GM21723 (cell line): Measurements from ENCODE around the gene RBP2.
"Not testable (repeated sequence)": the region's sequence is repeated elsewhere in the genome, so short reads cannot be mapped to it uniquely, and the experiment has no call there.

Source experiments
- ATAC-seq: cut with Tn5 transposase; IDR thresholded peaks from one replicate; pipeline ENCODE4 v1.9.1; 2021; ENCODE audit warnings: mild to moderate bottlenecking, moderate library complexity; ENCODE audit not compliant: unreplicated experiment

RBP2 gene

DNA sequence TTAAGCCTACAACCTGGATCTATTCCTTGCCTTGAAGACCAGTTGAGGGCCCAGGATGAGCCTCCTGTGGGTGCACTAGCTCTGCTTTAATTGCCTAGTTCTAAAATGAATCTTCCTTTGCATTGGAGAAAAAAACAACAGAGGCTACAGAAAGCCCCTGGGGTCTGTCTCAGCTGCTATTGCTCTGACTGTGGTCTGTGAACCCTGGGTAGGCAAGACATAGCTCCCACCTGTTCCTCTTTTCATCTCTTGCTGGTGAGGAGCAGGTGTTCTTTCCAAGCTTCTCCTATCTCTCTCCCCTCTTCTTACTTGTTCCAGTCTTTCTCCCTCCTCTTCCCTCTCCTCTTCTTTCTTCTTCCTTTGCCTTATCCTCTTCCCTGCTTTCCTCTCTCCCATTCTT is 28.8 kb downstream of the RBP2 start:
- no peak for ATAC-seq

DNA sequence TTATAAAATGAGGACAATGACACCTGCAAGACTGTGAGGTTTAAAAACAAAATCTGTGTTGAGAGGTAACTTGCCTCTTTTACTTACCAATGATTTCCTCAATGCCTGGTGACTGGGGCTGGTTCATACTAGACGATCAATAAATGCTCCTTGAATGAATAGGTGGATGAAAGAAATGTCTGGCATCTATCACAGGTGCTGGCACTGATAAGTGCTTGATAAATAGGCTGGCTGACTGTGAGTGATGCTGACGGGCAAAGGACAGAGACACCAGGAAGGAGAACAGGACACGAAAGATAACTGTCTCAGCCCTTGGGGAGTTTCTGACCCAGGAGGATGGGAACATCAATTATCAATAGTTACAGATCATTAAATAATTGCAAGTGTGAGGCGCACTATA is 31.9 kb downstream of the RBP2 start:
- ATAC-seq, result no peak

- ATAC-seq, result no peak
These were observed 33.1 kb downstream of the RBP2 start for GRCh38 chr3:139443186-139443585.

- ATAC-seq, result no peak
These were observed 34.7 kb downstream of the RBP2 start for GRCh38 chr3:139441656-139442055.

GRCh38 chr3:139440639-139441556 is 35.4 kb downstream of the RBP2 start:
- ATAC-seq, result no peak

DNA sequence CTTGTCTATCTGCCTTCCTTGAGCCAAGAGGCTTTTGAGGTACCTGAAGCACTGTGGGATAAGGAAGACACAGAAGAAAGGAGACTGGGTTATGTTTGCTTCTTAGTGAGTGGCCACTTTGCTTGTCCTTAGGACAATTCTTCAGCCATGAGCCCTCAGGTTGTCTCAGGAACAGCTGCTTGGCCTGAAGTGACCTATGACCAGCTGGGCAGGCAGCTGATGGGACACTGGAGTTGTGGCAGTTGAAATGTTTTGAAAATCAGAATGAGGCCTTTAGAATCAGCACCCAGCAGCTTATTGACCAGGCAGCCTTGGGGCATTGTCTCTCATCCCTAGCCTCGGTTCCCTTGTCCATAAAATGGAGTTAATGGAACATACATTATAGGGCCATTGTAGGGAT is 37.0 kb downstream of the RBP2 start:
- no peak for ATAC-seq

DNA sequence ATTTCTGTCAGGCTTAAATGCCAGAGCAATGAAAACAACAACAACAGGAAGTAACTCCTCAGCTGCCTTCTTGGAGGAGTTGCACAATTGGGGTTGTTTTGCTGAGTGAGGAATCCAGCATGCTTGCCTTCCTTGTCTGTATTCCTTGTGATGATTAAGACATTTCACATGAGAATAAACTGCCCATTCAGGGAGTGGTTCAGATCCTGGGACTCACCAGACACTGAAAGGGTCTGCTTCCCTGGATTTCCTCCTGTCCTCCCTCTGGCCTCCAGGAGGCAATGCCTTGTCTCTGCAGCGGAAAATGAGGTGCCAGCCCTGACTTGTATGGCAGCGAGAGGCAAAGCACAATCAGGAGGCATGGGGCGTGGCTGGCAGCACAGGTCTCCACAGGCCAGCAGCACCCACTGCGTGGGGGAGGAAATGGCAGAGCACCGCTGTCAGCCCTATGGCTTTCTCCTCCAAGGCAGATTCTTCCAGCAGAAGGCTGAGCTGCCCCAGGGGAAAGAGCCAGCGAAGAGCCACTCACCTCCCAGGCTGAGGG is 41.5 kb downstream of the RBP2 start:
- ATAC-seq, result no peak

- ATAC-seq, result no peak
These were observed 42.1 kb downstream of the RBP2 start for GRCh38 chr3:139434228-139434627.

DNA sequence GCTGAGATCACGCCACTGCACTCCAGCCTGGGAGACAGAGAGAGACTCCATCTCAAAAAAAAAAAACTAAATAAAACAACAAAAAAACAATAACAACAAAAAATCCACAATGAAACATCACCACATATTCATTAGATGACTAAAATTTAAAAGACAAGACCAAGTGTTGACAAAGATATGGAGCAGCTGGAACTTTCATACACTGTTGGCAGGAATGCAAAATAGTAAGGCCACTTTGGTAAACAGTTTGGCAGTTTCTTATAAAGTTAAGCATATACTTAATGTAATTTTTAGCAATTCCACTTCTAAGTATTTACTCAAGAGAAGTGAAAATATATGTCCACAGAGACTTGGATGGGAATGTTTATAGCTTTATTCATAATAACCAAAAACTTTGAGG is 43.2 kb downstream of the RBP2 start:
- ATAC-seq, result no peak

- no peak for ATAC-seq
These were observed 45.8 kb downstream of the RBP2 start for GRCh38 chr3:139430493-139430892.

DNA sequence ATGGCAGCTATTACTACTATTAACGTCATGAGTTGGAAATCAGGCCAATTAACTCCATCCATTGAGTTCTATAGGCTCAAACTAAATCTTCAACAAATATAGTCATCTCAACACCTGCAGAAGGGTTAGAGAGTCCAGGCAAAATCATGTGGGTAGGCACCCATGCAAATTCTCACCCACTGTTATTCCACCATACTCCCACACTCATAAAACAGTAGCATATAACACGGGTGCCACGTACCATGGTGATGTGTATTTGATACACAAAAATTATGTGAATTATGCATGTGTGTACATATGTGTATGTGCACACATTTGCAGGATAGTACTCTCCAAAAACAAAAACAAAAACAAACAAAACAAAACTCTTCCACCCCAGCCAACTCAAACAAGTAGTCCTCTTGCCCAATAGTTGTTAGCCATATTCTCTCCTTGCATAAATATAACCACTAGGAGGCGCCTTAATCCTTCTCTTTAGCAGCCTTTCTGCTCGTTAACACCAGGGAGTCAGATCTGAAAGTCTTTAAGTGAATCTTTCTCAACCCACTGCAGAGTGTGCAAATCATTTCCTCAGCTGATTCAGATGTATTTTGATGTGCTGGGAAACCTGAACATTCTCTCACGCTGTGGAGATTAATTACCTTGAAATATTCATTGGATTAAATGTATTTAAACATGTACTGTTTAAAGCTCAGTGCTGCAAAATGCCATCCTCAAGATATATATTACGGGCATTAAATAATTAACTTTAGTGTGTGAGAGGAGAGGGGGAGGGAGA is 48.8 kb downstream of the RBP2 start:
- ATAC-seq, result peak; percentile 72

DNA sequence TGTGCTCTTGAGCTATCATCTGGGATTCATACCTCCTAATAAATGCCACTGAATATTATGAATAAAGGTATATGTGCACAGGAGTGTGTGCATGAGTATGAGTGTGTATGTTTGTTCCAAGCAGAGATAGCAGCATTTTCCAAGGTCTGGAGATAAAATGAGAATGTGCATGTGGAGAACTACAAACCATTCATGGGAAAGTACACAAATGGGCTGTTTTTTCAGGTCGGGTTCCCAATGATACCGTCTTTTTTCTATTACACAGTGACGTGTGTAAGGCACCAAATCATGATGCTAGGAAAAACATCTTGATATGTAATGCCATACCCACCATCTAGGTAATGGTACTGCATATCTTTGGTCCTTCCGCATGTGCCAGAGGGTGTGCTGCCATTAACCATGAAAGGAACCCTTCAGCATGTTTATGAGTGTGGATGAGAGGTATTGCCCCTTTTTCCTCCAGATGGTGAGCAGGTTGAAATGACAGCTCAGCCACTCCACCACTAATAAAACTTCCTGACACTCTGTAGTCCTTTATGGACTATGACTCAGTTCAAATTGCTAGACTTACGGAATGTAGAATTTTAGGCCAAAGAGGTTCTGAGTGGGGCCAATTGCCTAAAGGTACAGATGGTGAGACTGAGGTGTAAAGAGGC is 50.4 kb downstream of the RBP2 start:
- ATAC-seq, result no peak

DNA sequence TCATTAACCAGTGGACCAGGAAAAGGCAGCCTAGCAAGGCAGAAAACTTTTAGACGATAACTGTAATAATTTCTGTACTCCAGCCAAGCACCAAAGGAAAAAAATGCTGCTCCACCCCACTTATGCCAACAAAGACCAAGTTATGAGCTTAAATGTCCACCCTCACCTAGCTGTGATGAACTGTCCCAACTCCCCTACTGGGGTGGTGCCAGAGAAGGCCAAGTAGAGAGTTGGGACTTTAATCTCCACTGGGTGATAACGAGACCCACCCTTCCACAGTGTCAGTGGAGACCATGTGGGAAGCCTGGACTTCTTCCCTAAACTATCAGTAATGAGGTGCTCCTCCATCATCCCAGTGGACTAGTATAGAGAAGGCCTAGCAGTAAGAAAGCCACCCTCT is 53.1 kb downstream of the RBP2 start:
- ATAC-seq, result no peak

DNA sequence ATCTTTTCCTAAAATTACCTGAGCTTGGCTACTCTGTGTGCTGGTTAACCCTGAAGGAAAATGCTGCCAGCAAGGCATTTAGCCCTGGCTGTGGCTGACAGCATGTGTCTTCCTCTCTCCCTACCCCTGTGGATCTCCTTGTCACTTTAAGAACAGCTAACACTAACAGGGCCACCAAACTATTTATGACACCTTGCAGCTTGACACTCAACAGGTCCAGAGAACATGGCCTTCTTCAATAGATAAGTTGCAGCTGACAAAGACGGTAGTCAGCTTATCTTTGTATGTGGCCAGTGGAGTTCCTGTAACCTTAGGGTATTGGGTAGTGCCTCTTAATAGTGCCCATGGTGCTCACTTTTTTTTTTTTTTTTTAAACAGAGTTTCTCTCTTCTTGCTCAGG is 54.9 kb downstream of the RBP2 start:
- ATAC-seq, result no peak

- ATAC-seq, result no peak
These were observed 55.3 kb downstream of the RBP2 start for GRCh38 chr3:139421040-139421439.

- ATAC-seq, result no peak
These were observed 58.2 kb downstream of the RBP2 start for GRCh38 chr3:139418144-139418543.

- no peak for ATAC-seq
These were observed 60.0 kb downstream of the RBP2 start for GRCh38 chr3:139416275-139416674.

DNA sequence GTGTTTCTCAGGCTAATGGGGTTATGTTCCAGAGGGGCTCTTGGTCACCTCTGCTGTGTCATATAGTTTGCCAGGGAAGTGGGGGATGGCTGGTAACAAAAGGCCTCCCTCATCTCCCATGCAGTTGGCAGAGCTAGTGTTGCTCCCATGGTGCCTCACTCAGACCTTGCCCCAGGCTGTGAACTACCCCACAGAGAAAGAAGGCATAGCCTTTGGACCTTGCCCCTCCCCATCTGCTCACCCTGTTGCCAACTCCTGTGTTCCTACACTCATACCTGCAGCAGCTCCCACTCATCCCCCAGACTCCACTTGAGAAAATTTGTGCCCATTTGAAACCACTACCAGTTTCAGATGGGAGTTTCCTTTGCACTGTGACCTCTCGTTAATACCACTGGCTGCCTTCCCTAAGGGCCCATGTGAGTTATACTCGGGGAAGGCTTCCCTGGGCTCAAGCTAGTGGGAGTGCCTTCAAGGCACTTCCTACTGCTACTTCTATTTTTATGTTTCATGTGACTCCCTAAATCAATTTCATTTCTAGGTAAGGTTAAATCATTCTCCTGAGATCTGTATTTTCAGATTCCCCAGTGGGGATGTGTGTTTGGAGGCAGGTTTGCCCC is 61.6 kb downstream of the RBP2 start:
- ATAC-seq, result no peak

DNA sequence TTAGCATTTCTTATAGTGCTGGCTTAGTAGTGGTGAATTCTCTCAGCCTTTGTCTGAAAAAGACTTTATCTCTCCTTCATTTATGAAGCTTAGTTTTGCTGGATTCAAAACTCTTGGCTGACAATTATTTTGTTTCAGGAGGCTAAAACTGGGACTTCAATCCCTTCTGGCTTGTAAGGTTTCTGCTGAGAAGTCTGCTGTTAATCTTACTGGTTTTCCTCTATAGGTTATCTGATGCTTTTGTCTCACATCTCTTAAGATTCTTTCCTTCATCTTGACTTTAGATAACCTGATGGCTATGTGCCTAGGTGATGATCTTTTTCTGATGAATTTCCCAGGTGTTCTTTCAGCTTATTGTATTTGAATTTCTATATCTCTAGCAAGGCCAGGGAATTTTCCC is 63.4 kb downstream of the RBP2 start:
- not testable (repeated sequence) for ATAC-seq
